Measurements from ENCODE around the gene CD79A. TPM values are rescaled to one million over a fixed set of nuclear protein-coding genes. Genes with fewer than 3 reads are reported as not detected.

Gene CD79A
- total and polyA plus RNA-seq, 2 donors (not counting 3 experiments of a cell fraction or from before 2014, with no cell fraction given), result 0.32 TPM; not detected in 1

GRCh38 chr19:41928221-41928683 lies 51.2 kb downstream of the CD79A start, which contains the start of gene ERFL:
TSS of gene ERFL (minus strand) at chr19:41928449. CDS start at chr19:41912919, 15,530 bp downstream.
- FAIRE-seq, result no peak
- dilution Hi-C loops (cut with MboI; ENCODE audit: extremely low pct_ligation_motif_present, low sequenced_read_pairs) (no loop called here), intact Hi-C loops (cut with micrococcal nuclease) (no loop called here)

More at GRCh38 chr19:41928221-41928683, 51.2 kb downstream of the CD79A start, which contains the start of gene ERFL:
- Histone ChIP-seq H2AFZ (ENCODE audit: low read depth, low read length) (peak within 1 kb of the TSS; percentile 45), H3K4me1 (ENCODE audit: control insufficient read depth, extremely low read depth, insufficient read depth, low read length) (no peaks in the 10 kb centered on the region), H3K4me3 (replicated peaks in 1 of 3; ENCODE audit: insufficient read depth in 1 of 3, low read depth in 1 of 3, low read length in 3 of 3) (peak within 1 kb of the TSS; percentile 15 to 16 (median 15)), H3K36me3 (ENCODE audit: control insufficient read depth in 2 of 2, extremely low read depth in 1 of 2, insufficient read depth in 2 of 2, low read length in 2 of 2) (no peaks in the 10 kb centered on the region), H3K79me2 (ENCODE audit: control insufficient read depth, insufficient read depth, low read length) (no peaks in the 10 kb centered on the region), H3K4me2 (ENCODE audit: insufficient read depth, low read length) (peak within 1 kb of the TSS; percentile 47), H4K20me1 (replicated peaks; ENCODE audit: control insufficient read depth, extremely low read depth, insufficient read depth, low read length) (no peaks in the 10 kb centered on the region), H3K9me1 (replicated peaks; ENCODE audit: control insufficient read depth, extremely low read depth, insufficient read depth, low read length) (no peaks in the 10 kb centered on the region), H3K27me3 (ENCODE audit: control insufficient read depth in 2 of 2, insufficient read depth in 2 of 2, low read length in 2 of 2) (peaks cover 65 to 69% of the 10 kb centered on the region in 2 experiments), H3K27ac (ENCODE audit: insufficient read depth, low read depth, low read length) (no peak within 1 kb of the TSS), H3K9ac (replicated peaks; ENCODE audit: extremely low read depth, insufficient read depth, low read length) (no peak within 1 kb of the TSS), H3K9me3 (replicated peaks; ENCODE audit: control insufficient read depth, insufficient read depth, low read length) (no peaks in the 10 kb centered on the region)
- POLR2A ChIA-PET, result no interaction called here
- DNase-seq (ENCODE audit: low read depth, low spot score), result no peak
- CTCF ChIA-PET, result interaction anchor here (0.6 to 1.5 kb wide), 4 partner anchors 24 to 56 kb away, joined by 3 to 8 read pairs (median 3); no protein-coding TSS in a partner anchor
- no TSS peak for BruUV-seq (replicated peaks)
- peak; percentile 69 for TF ChIP-seq EZH2 (IDR thresholded peaks at IDR 0.05; ENCODE audit: borderline replicate concordance, low read depth, low read length, severe bottlenecking)
- TF ChIP-seq CTCF (IDR thresholded peaks at IDR 0.05; ENCODE audit: extremely low read depth in 1 of 2, insufficient read depth in 1 of 2, low read depth in 1 of 2, low read length in 2 of 2), result no peak
